Right cardiac atrium (tissue), 5 donors: ENCODE data around the gene CEBPA. TPM values are rescaled to one million over a fixed set of nuclear protein-coding genes. Genes with fewer than 3 reads are reported as not detected.

Experiments used
- ATAC-seq, 2 donors: fragments of 200-7000 bp; cut with Tn5 transposase; one replicate each; pipeline versions ENCODE4 v1.8.0 to v1.9.1; 2020; ENCODE audit warnings: moderate library complexity in 2 of 2, mild to moderate bottlenecking in 1 of 2
- DNase-seq, 3 donors: peaks; one replicate each; pipeline ENCODE4 v3.0.0-alpha.2; 2020
- H3K27ac ChIP-seq: one replicate; pipeline ENCODE4 v1.5.1; 2013; ENCODE audit warnings: mild to moderate bottlenecking, low read length, control low read depth, moderate library complexity
- H3K27me3 ChIP-seq: one replicate; pipeline ENCODE4 v1.6.1; 2013; ENCODE audit not compliant: control insufficient read depth, insufficient read depth
- H3K4me1 ChIP-seq: one replicate; pipeline ENCODE4 v1.6.1; 2013; ENCODE audit warnings: low read length; ENCODE audit not compliant: control insufficient read depth, insufficient read depth
- H3K4me3 ChIP-seq: one replicate; pipeline ENCODE4 v1.5.1; 2013; ENCODE audit warnings: low read length, control low read depth
- H3K9me3 ChIP-seq: one replicate; pipeline ENCODE4 v1.6.1; 2013; ENCODE audit warnings: low read length; ENCODE audit not compliant: control insufficient read depth
- WGBS: extraction: QIAGEN DNeasy Blood & Tissue Kit; methylation state at CpG from one replicate; pipeline ENCODE4 v1.1.7; 2013; 5-methylcytosine and 5-hydroxymethylcytosine counted together
- intact Hi-C, 4 donors: fragments of 100-400 bp; cut with DNase I; formaldehyde crosslinking; loops; one replicate each; pipeline versions ENCODE4 v1.11.0 to v1.14.0; 2022 to 2023
- polyA plus RNA-seq: library from polyadenylated mRNA; stranded (reverse); fragments of 200-250 nt; gene quantifications from one replicate; pipeline ENCODE4 v1.2.3, GENCODE V29; 2013
- total RNA-seq, 4 donors: library from RNA; stranded (reverse); fragmentation: NEBNext Ultra II Directional; extraction: Animal tissue kit (Norgen Biotek cat#: 25700); gene quantifications; one replicate each; pipeline ENCODE4 v1.2.1, GENCODE V29; 2021
- donor health status: healthy with polysubstance abuse.
- donor health status: DM: no; HTN: yes; CAD: no.
- donor health status: DM: no; HTN: no; CAD: no.
- donor health status: DM: no; HTN: yes; CAD: no; lungs with severe emphysema.
- donor health status: DM: yes; HTN: yes; CAD: no.

The CEBPA gene
- total and polyA plus RNA-seq, 5 donors = 2.1 to 8.7 (median 3.4) TPM

- Histone ChIP-seq H3K27me3 (no peaks in the 10 kb centered on the region), H3K9me3 (no peaks in the 10 kb centered on the region), H3K27ac (no peak overlapping the region), H3K4me3 (no peak overlapping the region), H3K4me1 (no peaks in the 10 kb centered on the region)
- intact Hi-C loops = no loop called here
- ATAC-seq (no peak), DNase-seq (no peak)
- WGBS = 69% methylated on average over 2 of the region's 2 CpGs
Observed at GRCh38 chr19:33343301-33343700, 41.0 kb upstream of the CEBPA start.

GRCh38 chr19:33340991-33341390, 38.7 kb upstream of the CEBPA start:
- Histone ChIP-seq H3K27ac (no peak overlapping the region), H3K4me1 (no peaks in the 10 kb centered on the region), H3K27me3 (no peaks in the 10 kb centered on the region), H3K4me3 (no peak overlapping the region), H3K9me3 (no peaks in the 10 kb centered on the region)
- intact Hi-C loops = no loop called here
- 21% methylated on average over 2 of the region's 2 CpGs for WGBS
- DNase-seq = no peak
- ATAC-seq = no peak

GRCh38 chr19:33339016-33339984, 37.0 kb upstream of the CEBPA start:
- DNase-seq = no peak
- WGBS = 78% methylated on average over 8 of the region's 8 CpGs
- no peak for ATAC-seq
- no peak overlapping the region for H3K27ac ChIP-seq
- H3K4me3 ChIP-seq = no peak overlapping the region
- H3K9me3 ChIP-seq = no peaks in the 10 kb centered on the region
- no peaks in the 10 kb centered on the region for H3K4me1 ChIP-seq
- no peaks in the 10 kb centered on the region for H3K27me3 ChIP-seq
- intact Hi-C loops = no loop called here

GRCh38 chr19:33335446-33335845, 33.1 kb upstream of the CEBPA start:
- H3K4me3 ChIP-seq = no peak overlapping the region
- intact Hi-C loops = no loop called here
- DNase-seq (no peak), ATAC-seq (no peak)
- 59% methylated on average over 5 of the region's 5 CpGs for WGBS
- H3K27ac ChIP-seq = no peak overlapping the region
- no peaks in the 10 kb centered on the region for H3K4me1 ChIP-seq
- H3K27me3 ChIP-seq = no peaks in the 10 kb centered on the region
- no peaks in the 10 kb centered on the region for H3K9me3 ChIP-seq

- ATAC-seq = no peak
- peaks cover 2% of the 10 kb centered on the region for H3K4me1 ChIP-seq
- WGBS = 97% methylated on average over 3 of the region's 3 CpGs
- no peak for DNase-seq
- no peaks in the 10 kb centered on the region for H3K27me3 ChIP-seq
- H3K4me3 ChIP-seq = no peak overlapping the region
- no peaks in the 10 kb centered on the region for H3K9me3 ChIP-seq
- intact Hi-C loops = no loop called here
- H3K27ac ChIP-seq = no peak overlapping the region
Observed at GRCh38 chr19:33334271-33334670, 31.9 kb upstream of the CEBPA start.

- 72% methylated on average over 3 of the region's 3 CpGs for whole genome bisulfite sequencing
Observed at GRCh38 chr19:33333642-33334041, 31.3 kb upstream of the CEBPA start.

GRCh38 chr19:33333151-33333550, 30.8 kb upstream of the CEBPA start:
- 92% methylated on average over 4 of the region's 4 CpGs for WGBS
- DNase-seq (no peak), ATAC-seq (no peak)
- H3K9me3 ChIP-seq = no peaks in the 10 kb centered on the region
- no peaks in the 10 kb centered on the region for H3K27me3 ChIP-seq
- no peak overlapping the region for H3K4me3 ChIP-seq
- intact Hi-C loops = no loop called here
- H3K4me1 ChIP-seq = peaks cover 2% of the 10 kb centered on the region
- H3K27ac ChIP-seq = no peak overlapping the region

More at GRCh38 chr19:33333642-33334041, 31.3 kb upstream of the CEBPA start:
- intact Hi-C loops = no loop called here
- H3K4me3 ChIP-seq = no peak overlapping the region
- ATAC-seq = no peak
- no peak overlapping the region for H3K27ac ChIP-seq
- peaks cover 2% of the 10 kb centered on the region for H3K4me1 ChIP-seq
- DNase-seq = no peak
- no peaks in the 10 kb centered on the region for H3K27me3 ChIP-seq
- no peaks in the 10 kb centered on the region for H3K9me3 ChIP-seq

- Histone ChIP-seq H3K27ac (no peak overlapping the region), H3K27me3 (no peaks in the 10 kb centered on the region), H3K4me1 (peaks cover 2% of the 10 kb centered on the region), H3K9me3 (no peaks in the 10 kb centered on the region), H3K4me3 (no peak overlapping the region)
- intact Hi-C loops = no loop called here
- WGBS = 74% methylated on average over 5 of the region's 5 CpGs
- DNase-seq (no peak), ATAC-seq (peak; percentile 29 to 47)
Observed at GRCh38 chr19:33332248-33332647, 29.9 kb upstream of the CEBPA start.

GRCh38 chr19:33329736-33330135, 27.4 kb upstream of the CEBPA start:
- 75% methylated on average over 4 of the region's 4 CpGs for WGBS

GRCh38 chr19:33329060-33329459, 26.7 kb upstream of the CEBPA start:
- intact Hi-C loops = no loop called here
- no peak overlapping the region for H3K27ac ChIP-seq
- H3K9me3 ChIP-seq = peaks cover 2% of the 10 kb centered on the region
- WGBS = 65% methylated on average over 8 of the region's 8 CpGs
- no peak for ATAC-seq
- H3K4me1 ChIP-seq = peaks cover 2% of the 10 kb centered on the region
- no peaks in the 10 kb centered on the region for H3K27me3 ChIP-seq
- no peak overlapping the region for H3K4me3 ChIP-seq
- no peak for DNase-seq

More at GRCh38 chr19:33329736-33330135, 27.4 kb upstream of the CEBPA start:
- intact Hi-C loops = no loop called here
- no peak overlapping the region for H3K4me3 ChIP-seq
- ATAC-seq = no peak
- peaks cover 2% of the 10 kb centered on the region for H3K9me3 ChIP-seq
- DNase-seq = no peak
- H3K27ac ChIP-seq = no peak overlapping the region
- no peaks in the 10 kb centered on the region for H3K27me3 ChIP-seq
- peaks cover 2% of the 10 kb centered on the region for H3K4me1 ChIP-seq

- no peak overlapping the region for H3K27ac ChIP-seq
- ATAC-seq = peak; percentile 49 to 72
- H3K4me1 ChIP-seq = peaks cover 2% of the 10 kb centered on the region
- WGBS = 44% methylated on average over 5 of the region's 5 CpGs
- peak in 2 of 3 donors; percentile 58 to 78 for DNase-seq
- intact Hi-C loops = no loop called here
- H3K4me3 ChIP-seq = no peak overlapping the region
- no peaks in the 10 kb centered on the region for H3K27me3 ChIP-seq
- peaks cover 2% of the 10 kb centered on the region for H3K9me3 ChIP-seq
Observed at GRCh38 chr19:33325920-33326319, 23.6 kb upstream of the CEBPA start.
